PC-3 (cell line): Measurements from ENCODE around the gene CFAP126.

Experiments used
- EZH2 ChIP-seq: fragments of 300-600 bp; sonication (generic); IDR thresholded peaks from one replicate; pipeline ENCODE4 v1.6.1; 2017; ENCODE audit warnings: antibody characterized with exemption, mild to moderate bottlenecking, low read length; ENCODE audit not compliant: unreplicated experiment
- EZH2phosphoT487 ChIP-seq: fragments of 300-600 bp; sonication (generic); IDR thresholded peaks from 2 replicates; pipeline ENCODE4 v1.6.1; 2018; ENCODE audit warnings: mild to moderate bottlenecking, antibody characterized with exemption, low read length, borderline replicate concordance
- TF ChIP-seq, protein P1 (sequence below): fragments of 300-600 bp; sonication (generic); conservative IDR thresholded peaks from 2 replicates; pipeline ENCODE4 v1.5.1; 2017; ENCODE audit warnings: antibody characterized with exemption, low read depth, mild to moderate bottlenecking, low read length

DNA sequence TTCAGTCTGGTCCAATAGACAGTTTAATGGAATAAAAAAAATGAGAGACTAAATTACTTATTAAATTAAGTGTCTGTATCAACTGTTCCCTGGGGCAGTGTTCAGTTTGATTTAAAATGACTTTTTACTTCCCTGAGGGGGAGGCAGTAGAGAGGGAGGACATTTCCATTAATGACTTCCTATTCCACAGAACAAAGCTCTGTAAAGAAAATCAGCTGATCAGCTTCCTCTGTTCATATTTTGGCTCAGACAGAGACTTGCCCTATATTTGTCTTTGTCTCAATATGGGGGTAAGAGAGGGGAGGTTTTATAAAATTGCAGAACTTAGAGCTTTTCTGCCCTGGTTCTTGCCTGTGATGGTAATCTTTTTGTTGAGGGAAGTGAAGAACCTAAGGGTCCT, 8.4 kb downstream of the CFAP126 start:
- TF ChIP-seq, protein P1, sequence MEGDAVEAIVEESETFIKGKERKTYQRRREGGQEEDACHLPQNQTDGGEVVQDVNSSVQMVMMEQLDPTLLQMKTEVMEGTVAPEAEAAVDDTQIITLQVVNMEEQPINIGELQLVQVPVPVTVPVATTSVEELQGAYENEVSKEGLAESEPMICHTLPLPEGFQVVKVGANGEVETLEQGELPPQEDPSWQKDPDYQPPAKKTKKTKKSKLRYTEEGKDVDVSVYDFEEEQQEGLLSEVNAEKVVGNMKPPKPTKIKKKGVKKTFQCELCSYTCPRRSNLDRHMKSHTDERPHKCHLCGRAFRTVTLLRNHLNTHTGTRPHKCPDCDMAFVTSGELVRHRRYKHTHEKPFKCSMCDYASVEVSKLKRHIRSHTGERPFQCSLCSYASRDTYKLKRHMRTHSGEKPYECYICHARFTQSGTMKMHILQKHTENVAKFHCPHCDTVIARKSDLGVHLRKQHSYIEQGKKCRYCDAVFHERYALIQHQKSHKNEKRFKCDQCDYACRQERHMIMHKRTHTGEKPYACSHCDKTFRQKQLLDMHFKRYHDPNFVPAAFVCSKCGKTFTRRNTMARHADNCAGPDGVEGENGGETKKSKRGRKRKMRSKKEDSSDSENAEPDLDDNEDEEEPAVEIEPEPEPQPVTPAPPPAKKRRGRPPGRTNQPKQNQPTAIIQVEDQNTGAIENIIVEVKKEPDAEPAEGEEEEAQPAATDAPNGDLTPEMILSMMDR, result no peak
- TF ChIP-seq EZH2 (no peak), EZH2phosphoT487 (no peak)
